Activated effector memory CD4-positive, alpha-beta T cell treated with Interleukin-2 at 50 U/mL for 16 hours (primary cell): Measurements from ENCODE around the gene LYL1.

Experiments
- DNase-seq: peaks from one replicate; pipeline ENCODE4 v3.0.0-alpha.2; 2020

The LYL1 gene

GRCh38 chr19:13104360-13104847, 1.7 kb upstream of the LYL1 start:
- peak; percentile 55 for DNase-seq

- no peak for DNase-seq
Observed at GRCh38 chr19:13103581-13104359, 1.1 kb upstream of the LYL1 start.

- no peak for DNase-seq
Observed at GRCh38 chr19:13102416-13102665, 317 bp downstream of the LYL1 start.

GRCh38 chr19:13101590-13102415, 855 bp downstream of the LYL1 start:
- no peak for DNase-seq

- no peak for DNase-seq
Observed at GRCh38 chr19:13100841-13101589, 1.6 kb downstream of the LYL1 start.

- peak; percentile 57 for DNase-seq
Observed at GRCh38 chr19:13100031-13100588, 2.5 kb downstream of the LYL1 start.

GRCh38 chr19:13099073-13099999, 3.3 kb downstream of the LYL1 start:
- peak; percentile 75 for DNase-seq

- no peak for DNase-seq
Observed at GRCh38 chr19:13098277-13099072, 4.2 kb downstream of the LYL1 start.

- no peak for DNase-seq
Observed at GRCh38 chr19:13097463-13098258, 5.0 kb downstream of the LYL1 start.

- no peak for DNase-seq
Observed at GRCh38 chr19:13097033-13097462, 5.6 kb downstream of the LYL1 start.

GRCh38 chr19:13095934-13096927, 6.4 kb downstream of the LYL1 start:
- no peak for DNase-seq

- no peak for DNase-seq
Observed at GRCh38 chr19:13095393-13095784, 7.3 kb downstream of the LYL1 start.

GRCh38 chr19:13094771-13095392, 7.8 kb downstream of the LYL1 start:
- no peak for DNase-seq

GRCh38 chr19:13094106-13094504, 8.6 kb downstream of the LYL1 start:
- DNase-seq = no peak

- DNase-seq = peak; percentile 63
Observed at GRCh38 chr19:13093407-13094105, 9.1 kb downstream of the LYL1 start.

- DNase-seq = no peak
Observed at GRCh38 chr19:13092606-13093235, 9.9 kb downstream of the LYL1 start.

GRCh38 chr19:13092158-13092543, 10.5 kb downstream of the LYL1 start:
- no peak for DNase-seq
